Activated CD4-positive, alpha-beta T cell treated with anti-CD3 and anti-CD28 coated beads, Interleukin-2, Interleukin-6, amounts not matched to agents 100 ng/mL and 50 ng/mL, durations not matched to agents 16 hours and 8 hours (primary cell): ENCODE results near the gene FOXL2NB.
"Not testable (repeated sequence)": the region's sequence is repeated elsewhere in the genome, so short reads cannot be mapped to it uniquely, and the experiment has no call there.

Experiments
- DNase-seq: peaks from one replicate; pipeline ENCODE4 v3.0.0-alpha.2; 2020

FOXL2NB gene

GRCh38 chr3:138946663-138947494, at the start of gene FOXL2NB, which contains the start of gene FOXL2:
Gene FOXL2NB, plus strand, starts transcription at chr3:138947217. Its CDS starts 148 bp downstream, at chr3:138947365.
Gene FOXL2, minus strand, starts transcription at chr3:138947137. Its CDS starts 415 bp downstream, at chr3:138946722.
- peak; percentile 24 for DNase-seq

GRCh38 chr3:138898301-138898700, 48.7 kb upstream of the FOXL2NB start:
- no peak for DNase-seq

GRCh38 chr3:138898708-138899107, 48.3 kb upstream of the FOXL2NB start:
- DNase-seq: no peak

- DNase-seq: no peak
Observed at GRCh38 chr3:138899351-138899991, 47.5 kb upstream of the FOXL2NB start.

- DNase-seq: no peak
Observed at GRCh38 chr3:138901567-138901966, 45.5 kb upstream of the FOXL2NB start.

GRCh38 chr3:138902171-138902570, 44.8 kb upstream of the FOXL2NB start:
- DNase-seq: no peak

- DNase-seq: no peak
Observed at GRCh38 chr3:138907539-138907938, 39.5 kb upstream of the FOXL2NB start.

- no peak for DNase-seq
Observed at GRCh38 chr3:138908846-138909245, 38.2 kb upstream of the FOXL2NB start.

GRCh38 chr3:138909904-138910303, 37.1 kb upstream of the FOXL2NB start:
- no peak for DNase-seq

GRCh38 chr3:138911621-138912020, 35.4 kb upstream of the FOXL2NB start:
- DNase-seq: no peak

GRCh38 chr3:138912237-138912636, 34.8 kb upstream of the FOXL2NB start:
- no peak for DNase-seq

- no peak for DNase-seq
Observed at GRCh38 chr3:138913766-138914165, 33.3 kb upstream of the FOXL2NB start.

GRCh38 chr3:138914870-138915502, 32.0 kb upstream of the FOXL2NB start:
- no peak for DNase-seq

GRCh38 chr3:138915503-138916498, 31.2 kb upstream of the FOXL2NB start:
- peak; percentile 88 for DNase-seq

- DNase-seq: no peak
Observed at GRCh38 chr3:138916824-138917223, 30.2 kb upstream of the FOXL2NB start.

GRCh38 chr3:138919325-138919724, 27.7 kb upstream of the FOXL2NB start:
- DNase-seq: no peak

GRCh38 chr3:138921316-138922292, 25.4 kb upstream of the FOXL2NB start:
- DNase-seq: no peak

- not testable (repeated sequence) for DNase-seq
Observed at GRCh38 chr3:138922400-138922799, 24.6 kb upstream of the FOXL2NB start.

GRCh38 chr3:138923531-138923994, 23.5 kb upstream of the FOXL2NB start:
- peak; percentile 89 for DNase-seq

- DNase-seq: no peak
Observed at GRCh38 chr3:138928727-138929372, 18.2 kb upstream of the FOXL2NB start.
